GM12878 (cell line): ENCODE data around the gene OR10H3.
"Not testable (repeated sequence)": the region's sequence is repeated elsewhere in the genome, so short reads cannot be mapped to it uniquely, and the experiment has no call there.

Source experiments
- GABPA ChIP-seq: IDR thresholded peaks from 2 replicates; pipeline ENCODE4 v1.6.1; 2014; ENCODE audit warnings: antibody characterized with exemption, low read depth, mild to moderate bottlenecking, inconsistent platforms
- NRF1 ChIP-seq: conservative IDR thresholded peaks from 2 replicates; pipeline ENCODE4 v1.6.1; 2011; ENCODE audit warnings: mild to moderate bottlenecking, low read depth, low read length, improper control_type of control experiment
- POLR2AphosphoS2 ChIP-seq: IDR thresholded peaks from 2 replicates; pipeline ENCODE4 v1.6.1; 2011; ENCODE audit warnings: low read depth, mild to moderate bottlenecking, low read length, improper control_type of control experiment, moderate library complexity
- TF ChIP-seq, protein P1 (sequence below): IDR thresholded peaks from 2 replicates; pipeline ENCODE4 v1.6.1; 2012; ENCODE audit warnings: mild to moderate bottlenecking, low read depth, low read length
- TF ChIP-seq, protein P2 (sequence below), 3 experiments: IDR thresholded peaks in 2 of 3; conservative IDR thresholded peaks in 1 of 3; 2 replicates each; pipeline ENCODE4 v1.5.1; 2011; ENCODE audit warnings: low read depth in 3 of 3, low read length in 3 of 3, mild to moderate bottlenecking in 3 of 3, control low read depth in 2 of 3, moderate library complexity in 2 of 3, inconsistent platforms in 1 of 3, mixed read lengths in 1 of 3; ENCODE audit not compliant: control insufficient read depth in 2 of 3, insufficient read depth in 1 of 3; ENCODE audit errors: extremely low read depth in 1 of 3
- TF ChIP-seq, protein P3 (sequence below): IDR thresholded peaks from 2 replicates; pipeline ENCODE4 v1.6.1; 2011; ENCODE audit warnings: borderline replicate concordance, low read depth, mild to moderate bottlenecking, moderate library complexity, low read length; ENCODE audit not compliant: insufficient read depth, poor library complexity, severe bottlenecking

DNA sequence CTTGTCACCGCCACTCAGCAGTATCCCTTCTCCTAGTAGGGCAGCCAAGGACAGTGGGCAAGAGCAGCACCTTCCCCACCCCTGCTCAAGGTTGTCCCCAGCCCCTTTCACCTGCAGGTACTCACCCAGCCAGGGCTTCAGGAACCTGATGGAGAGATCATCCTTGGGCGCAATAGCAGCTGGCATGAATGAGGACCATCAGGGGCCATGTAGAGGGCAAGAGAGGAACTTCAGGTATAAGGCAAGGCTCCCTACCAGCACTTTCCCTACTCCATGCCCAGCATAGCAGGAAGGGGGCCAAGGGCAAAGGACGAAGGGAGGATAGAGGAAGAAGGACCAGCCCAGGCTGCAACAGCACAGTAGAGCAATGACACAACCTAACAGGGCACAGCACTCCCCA, 36.4 kb downstream of the OR10H3 start:
- TF ChIP-seq GABPA, POLR2AphosphoS2, NRF1: not testable (repeated sequence)
- TF ChIP-seq, protein P1, sequence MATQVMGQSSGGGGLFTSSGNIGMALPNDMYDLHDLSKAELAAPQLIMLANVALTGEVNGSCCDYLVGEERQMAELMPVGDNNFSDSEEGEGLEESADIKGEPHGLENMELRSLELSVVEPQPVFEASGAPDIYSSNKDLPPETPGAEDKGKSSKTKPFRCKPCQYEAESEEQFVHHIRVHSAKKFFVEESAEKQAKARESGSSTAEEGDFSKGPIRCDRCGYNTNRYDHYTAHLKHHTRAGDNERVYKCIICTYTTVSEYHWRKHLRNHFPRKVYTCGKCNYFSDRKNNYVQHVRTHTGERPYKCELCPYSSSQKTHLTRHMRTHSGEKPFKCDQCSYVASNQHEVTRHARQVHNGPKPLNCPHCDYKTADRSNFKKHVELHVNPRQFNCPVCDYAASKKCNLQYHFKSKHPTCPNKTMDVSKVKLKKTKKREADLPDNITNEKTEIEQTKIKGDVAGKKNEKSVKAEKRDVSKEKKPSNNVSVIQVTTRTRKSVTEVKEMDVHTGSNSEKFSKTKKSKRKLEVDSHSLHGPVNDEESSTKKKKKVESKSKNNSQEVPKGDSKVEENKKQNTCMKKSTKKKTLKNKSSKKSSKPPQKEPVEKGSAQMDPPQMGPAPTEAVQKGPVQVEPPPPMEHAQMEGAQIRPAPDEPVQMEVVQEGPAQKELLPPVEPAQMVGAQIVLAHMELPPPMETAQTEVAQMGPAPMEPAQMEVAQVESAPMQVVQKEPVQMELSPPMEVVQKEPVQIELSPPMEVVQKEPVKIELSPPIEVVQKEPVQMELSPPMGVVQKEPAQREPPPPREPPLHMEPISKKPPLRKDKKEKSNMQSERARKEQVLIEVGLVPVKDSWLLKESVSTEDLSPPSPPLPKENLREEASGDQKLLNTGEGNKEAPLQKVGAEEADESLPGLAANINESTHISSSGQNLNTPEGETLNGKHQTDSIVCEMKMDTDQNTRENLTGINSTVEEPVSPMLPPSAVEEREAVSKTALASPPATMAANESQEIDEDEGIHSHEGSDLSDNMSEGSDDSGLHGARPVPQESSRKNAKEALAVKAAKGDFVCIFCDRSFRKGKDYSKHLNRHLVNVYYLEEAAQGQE: not testable (repeated sequence)
- TF ChIP-seq, protein P2, sequence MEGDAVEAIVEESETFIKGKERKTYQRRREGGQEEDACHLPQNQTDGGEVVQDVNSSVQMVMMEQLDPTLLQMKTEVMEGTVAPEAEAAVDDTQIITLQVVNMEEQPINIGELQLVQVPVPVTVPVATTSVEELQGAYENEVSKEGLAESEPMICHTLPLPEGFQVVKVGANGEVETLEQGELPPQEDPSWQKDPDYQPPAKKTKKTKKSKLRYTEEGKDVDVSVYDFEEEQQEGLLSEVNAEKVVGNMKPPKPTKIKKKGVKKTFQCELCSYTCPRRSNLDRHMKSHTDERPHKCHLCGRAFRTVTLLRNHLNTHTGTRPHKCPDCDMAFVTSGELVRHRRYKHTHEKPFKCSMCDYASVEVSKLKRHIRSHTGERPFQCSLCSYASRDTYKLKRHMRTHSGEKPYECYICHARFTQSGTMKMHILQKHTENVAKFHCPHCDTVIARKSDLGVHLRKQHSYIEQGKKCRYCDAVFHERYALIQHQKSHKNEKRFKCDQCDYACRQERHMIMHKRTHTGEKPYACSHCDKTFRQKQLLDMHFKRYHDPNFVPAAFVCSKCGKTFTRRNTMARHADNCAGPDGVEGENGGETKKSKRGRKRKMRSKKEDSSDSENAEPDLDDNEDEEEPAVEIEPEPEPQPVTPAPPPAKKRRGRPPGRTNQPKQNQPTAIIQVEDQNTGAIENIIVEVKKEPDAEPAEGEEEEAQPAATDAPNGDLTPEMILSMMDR (IDR thresholded peaks at IDR 0.05 in 2 of 3, conservative IDR thresholded peaks at IDR 0.05 in 1 of 3; ENCODE audit: control insufficient read depth in 2 of 3, extremely low read depth in 1 of 3, insufficient read depth in 1 of 3, low read depth in 3 of 3, low read length in 3 of 3): not testable (repeated sequence)
- TF ChIP-seq, protein P3, sequence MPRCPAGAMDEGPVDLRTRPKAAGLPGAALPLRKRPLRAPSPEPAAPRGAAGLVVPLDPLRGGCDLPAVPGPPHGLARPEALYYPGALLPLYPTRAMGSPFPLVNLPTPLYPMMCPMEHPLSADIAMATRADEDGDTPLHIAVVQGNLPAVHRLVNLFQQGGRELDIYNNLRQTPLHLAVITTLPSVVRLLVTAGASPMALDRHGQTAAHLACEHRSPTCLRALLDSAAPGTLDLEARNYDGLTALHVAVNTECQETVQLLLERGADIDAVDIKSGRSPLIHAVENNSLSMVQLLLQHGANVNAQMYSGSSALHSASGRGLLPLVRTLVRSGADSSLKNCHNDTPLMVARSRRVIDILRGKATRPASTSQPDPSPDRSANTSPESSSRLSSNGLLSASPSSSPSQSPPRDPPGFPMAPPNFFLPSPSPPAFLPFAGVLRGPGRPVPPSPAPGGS: not testable (repeated sequence)
